OCI-LY3 (cell line): ENCODE results near the gene SEC14L3.

ENCODE experiments used
- EZH2phosphoT487 ChIP-seq: fragments of 200-600 bp; shearing (Covaris generic); IDR thresholded peaks from 2 replicates; pipeline ENCODE4 v1.6.1; 2018; ENCODE audit warnings: antibody characterized with exemption, mixed run types, low read depth
- TF ChIP-seq, protein P1 (sequence below): fragments of 200-600, 300-600 bp; sonication (generic); IDR thresholded peaks from 2 replicates; pipeline ENCODE4 v1.5.1; 2014; ENCODE audit warnings: antibody characterized with exemption, low read length, low read depth

- TF ChIP-seq, protein P1, sequence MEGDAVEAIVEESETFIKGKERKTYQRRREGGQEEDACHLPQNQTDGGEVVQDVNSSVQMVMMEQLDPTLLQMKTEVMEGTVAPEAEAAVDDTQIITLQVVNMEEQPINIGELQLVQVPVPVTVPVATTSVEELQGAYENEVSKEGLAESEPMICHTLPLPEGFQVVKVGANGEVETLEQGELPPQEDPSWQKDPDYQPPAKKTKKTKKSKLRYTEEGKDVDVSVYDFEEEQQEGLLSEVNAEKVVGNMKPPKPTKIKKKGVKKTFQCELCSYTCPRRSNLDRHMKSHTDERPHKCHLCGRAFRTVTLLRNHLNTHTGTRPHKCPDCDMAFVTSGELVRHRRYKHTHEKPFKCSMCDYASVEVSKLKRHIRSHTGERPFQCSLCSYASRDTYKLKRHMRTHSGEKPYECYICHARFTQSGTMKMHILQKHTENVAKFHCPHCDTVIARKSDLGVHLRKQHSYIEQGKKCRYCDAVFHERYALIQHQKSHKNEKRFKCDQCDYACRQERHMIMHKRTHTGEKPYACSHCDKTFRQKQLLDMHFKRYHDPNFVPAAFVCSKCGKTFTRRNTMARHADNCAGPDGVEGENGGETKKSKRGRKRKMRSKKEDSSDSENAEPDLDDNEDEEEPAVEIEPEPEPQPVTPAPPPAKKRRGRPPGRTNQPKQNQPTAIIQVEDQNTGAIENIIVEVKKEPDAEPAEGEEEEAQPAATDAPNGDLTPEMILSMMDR, result no peak
- no peak for TF ChIP-seq EZH2phosphoT487
Measured at GRCh38 chr22:30470655-30471054, 1.2 kb downstream of the SEC14L3 start.
